HL-60 (cell line): ENCODE data around the gene HRCT1.

ENCODE experiments used
- DNase-seq, 2 experiments: peaks; one replicate each; pipeline ENCODE4 v3.0.0-alpha.2; 2010 to 2020; ENCODE audit warnings: low read depth in 1 of 2, low spot score in 1 of 2
- H3K27ac ChIP-seq: fragments of 250-450 bp; sonication (Bioruptor Pico); replicated peaks from 2 replicates; pipeline ENCODE4 v1.5.1; 2020; ENCODE audit warnings: mild to moderate bottlenecking, moderate library complexity
- H3K27me3 ChIP-seq: fragments of 250-450 bp; sonication (Bioruptor Pico); 2 replicates; pipeline ENCODE4 v1.5.1; 2021; ENCODE audit warnings: mild to moderate bottlenecking, moderate library complexity; ENCODE audit not compliant: insufficient read depth, poor library complexity, severe bottlenecking
- H3K4me3 ChIP-seq: replicated peaks from 2 replicates; pipeline ENCODE4 v1.5.1; 2011; ENCODE audit warnings: mild to moderate bottlenecking, control low read depth, low read length; ENCODE audit not compliant: insufficient read depth
- GABPA ChIP-seq: IDR thresholded peaks from 2 replicates; pipeline ENCODE4 v1.6.1; 2012; ENCODE audit warnings: low read depth
- POLR2AphosphoS5 ChIP-seq: IDR thresholded peaks from 2 replicates; pipeline ENCODE4 v1.6.1; 2012; ENCODE audit warnings: low read depth
- REST ChIP-seq: IDR thresholded peaks from 2 replicates; pipeline ENCODE4 v1.6.1; 2012; ENCODE audit warnings: low read depth; ENCODE audit not compliant: insufficient replicate concordance
- SPI1 ChIP-seq: IDR thresholded peaks from 2 replicates; pipeline ENCODE4 v1.6.1; 2012; ENCODE audit warnings: low read depth, mild to moderate bottlenecking, borderline replicate concordance
- TF ChIP-seq, protein P1 (sequence below): IDR thresholded peaks from one replicate; pipeline ENCODE4 v1.5.1; 2011; ENCODE audit warnings: low read length, control low read depth, inconsistent platforms; ENCODE audit not compliant: insufficient read depth

HRCT1 gene

DNA sequence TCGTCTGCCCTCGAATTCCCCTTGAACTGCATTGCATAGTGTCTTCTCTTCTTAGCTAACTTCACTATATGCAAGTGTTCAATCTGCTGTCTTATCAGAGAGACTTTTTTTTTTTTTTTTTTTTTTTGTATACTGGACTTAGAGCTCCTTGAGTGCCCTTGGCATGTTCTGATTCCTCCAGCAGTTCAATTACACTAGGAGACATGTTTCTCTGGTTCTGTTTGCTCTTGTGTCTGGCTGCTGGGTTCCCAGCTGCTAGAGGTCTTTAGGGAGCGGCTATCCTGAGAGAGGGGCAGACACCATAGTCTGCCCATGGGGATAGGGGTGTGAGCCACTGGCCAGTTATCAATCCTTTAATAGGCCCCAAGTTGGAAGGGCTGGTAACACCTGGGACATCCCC, 38.8 kb downstream of the HRCT1 start:
- no peak for DNase-seq
- H3K27me3 ChIP-seq = no peaks in the 10 kb centered on the region
- no peak overlapping the region for H3K27ac ChIP-seq
- H3K4me3 ChIP-seq = no peak overlapping the region
- TF ChIP-seq GABPA = no peak
- TF ChIP-seq, protein P1, sequence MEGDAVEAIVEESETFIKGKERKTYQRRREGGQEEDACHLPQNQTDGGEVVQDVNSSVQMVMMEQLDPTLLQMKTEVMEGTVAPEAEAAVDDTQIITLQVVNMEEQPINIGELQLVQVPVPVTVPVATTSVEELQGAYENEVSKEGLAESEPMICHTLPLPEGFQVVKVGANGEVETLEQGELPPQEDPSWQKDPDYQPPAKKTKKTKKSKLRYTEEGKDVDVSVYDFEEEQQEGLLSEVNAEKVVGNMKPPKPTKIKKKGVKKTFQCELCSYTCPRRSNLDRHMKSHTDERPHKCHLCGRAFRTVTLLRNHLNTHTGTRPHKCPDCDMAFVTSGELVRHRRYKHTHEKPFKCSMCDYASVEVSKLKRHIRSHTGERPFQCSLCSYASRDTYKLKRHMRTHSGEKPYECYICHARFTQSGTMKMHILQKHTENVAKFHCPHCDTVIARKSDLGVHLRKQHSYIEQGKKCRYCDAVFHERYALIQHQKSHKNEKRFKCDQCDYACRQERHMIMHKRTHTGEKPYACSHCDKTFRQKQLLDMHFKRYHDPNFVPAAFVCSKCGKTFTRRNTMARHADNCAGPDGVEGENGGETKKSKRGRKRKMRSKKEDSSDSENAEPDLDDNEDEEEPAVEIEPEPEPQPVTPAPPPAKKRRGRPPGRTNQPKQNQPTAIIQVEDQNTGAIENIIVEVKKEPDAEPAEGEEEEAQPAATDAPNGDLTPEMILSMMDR = no peak
- TF ChIP-seq REST = no peak
- no peak for TF ChIP-seq SPI1
- TF ChIP-seq POLR2AphosphoS5 = no peak

- H3K27me3 ChIP-seq = no peaks in the 10 kb centered on the region
- TF ChIP-seq REST = no peak
- 0 out of 2 replicates have a peak, but pooled peaks have one; percentile 8 for TF ChIP-seq SPI1
- TF ChIP-seq GABPA = peak; percentile 26; the same call in 1 of the 2 replicates
- TF ChIP-seq, protein P1 = peak; percentile 86
- no peak for TF ChIP-seq POLR2AphosphoS5
- H3K4me3 ChIP-seq = no peak overlapping the region
- no peak overlapping the region for H3K27ac ChIP-seq
- DNase-seq = peak; percentile 64 to 66
These were observed 39.5 kb downstream of the HRCT1 start for GRCh38 chr9:35945341-35946018.

DNA sequence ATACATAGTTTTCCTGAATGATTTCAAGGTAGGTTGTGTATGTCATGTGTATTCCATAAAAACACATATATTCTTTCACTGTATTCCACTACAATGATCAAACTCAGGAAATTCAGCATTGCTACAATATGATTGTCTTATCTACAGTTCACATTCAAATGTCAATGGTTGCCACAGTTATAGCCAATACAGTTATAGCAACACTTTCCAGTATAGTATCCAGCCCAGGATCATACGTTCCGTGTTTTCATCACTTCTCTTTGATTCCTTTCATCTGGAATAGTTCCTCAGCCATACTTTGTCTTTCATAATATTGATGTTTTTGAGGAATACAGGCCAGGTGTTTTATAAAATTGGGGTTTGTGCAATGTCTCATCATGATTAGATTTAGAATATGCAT, 42.4 kb downstream of the HRCT1 start:
- no peak overlapping the region for H3K4me3 ChIP-seq
- DNase-seq = no peak
- no peak for TF ChIP-seq REST
- no peak for TF ChIP-seq GABPA
- TF ChIP-seq POLR2AphosphoS5 = no peak
- no peak for TF ChIP-seq SPI1
- TF ChIP-seq, protein P1 = no peak
- no peaks in the 10 kb centered on the region for H3K27me3 ChIP-seq
- no peak overlapping the region for H3K27ac ChIP-seq
